ENCODE results near the gene MAGI1. TPM values are rescaled to one million over a fixed set of nuclear protein-coding genes. Genes with fewer than 3 reads are reported as not detected.

Gene MAGI1
- total RNA-seq, 1 experiment from 2014 or later: 58.2 TPM

GRCh38 chr3:65593780-65594752 lies 444.7 kb downstream of the MAGI1 start:
- ChIA-PET CTCF (no interaction called here), POLR2A (no interaction called here)
- no peak for ATAC-seq
- H3K4me1 Mint-ChIP-seq: peaks cover 72% of the 10 kb centered on the region
- H3K36me3 Mint-ChIP-seq: no peaks in the 10 kb centered on the region
- H3K27me3 Mint-ChIP-seq (ENCODE audit: low read depth): peaks cover under 1% of the 10 kb centered on the region; the same call in 1 of the 2 replicates
- peak overlapping the region; percentile 7 for H3K4me3 Mint-ChIP-seq
- DNase-seq (ENCODE audit: low spot score): no peak
- no peaks in the 10 kb centered on the region for H3K9me3 Mint-ChIP-seq
- no peak for TF ChIP-seq USF1 (CRISPR knock-in tag; IDR thresholded peaks at IDR 0.05)
- TF ChIP-seq CTCF (IDR thresholded peaks at IDR 0.05): no peak
- TF ChIP-seq ETV6 (CRISPR knock-in tag; IDR thresholded peaks at IDR 0.05): no peak
- TF ChIP-seq E2F4 (CRISPR knock-in tag; IDR thresholded peaks at IDR 0.05; ENCODE audit: borderline replicate concordance, low read depth): no peak
- TF ChIP-seq, protein P1, sequence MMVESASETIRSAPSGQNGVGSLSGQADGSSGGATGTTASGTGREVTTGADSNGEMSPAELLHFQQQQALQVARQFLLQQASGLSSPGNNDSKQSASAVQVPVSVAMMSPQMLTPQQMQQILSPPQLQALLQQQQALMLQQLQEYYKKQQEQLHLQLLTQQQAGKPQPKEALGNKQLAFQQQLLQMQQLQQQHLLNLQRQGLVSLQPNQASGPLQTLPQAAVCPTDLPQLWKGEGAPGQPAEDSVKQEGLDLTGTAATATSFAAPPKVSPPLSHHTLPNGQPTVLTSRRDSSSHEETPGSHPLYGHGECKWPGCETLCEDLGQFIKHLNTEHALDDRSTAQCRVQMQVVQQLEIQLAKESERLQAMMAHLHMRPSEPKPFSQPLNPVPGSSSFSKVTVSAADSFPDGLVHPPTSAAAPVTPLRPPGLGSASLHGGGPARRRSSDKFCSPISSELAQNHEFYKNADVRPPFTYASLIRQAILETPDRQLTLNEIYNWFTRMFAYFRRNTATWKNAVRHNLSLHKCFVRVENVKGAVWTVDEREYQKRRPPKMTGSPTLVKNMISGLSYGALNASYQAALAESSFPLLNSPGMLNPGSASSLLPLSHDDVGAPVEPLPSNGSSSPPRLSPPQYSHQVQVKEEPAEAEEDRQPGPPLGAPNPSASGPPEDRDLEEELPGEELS (CRISPR knock-in tag; IDR thresholded peaks at IDR 0.05): no peak
- TF ChIP-seq USF2 (CRISPR knock-in tag; IDR thresholded peaks at IDR 0.05): no peak
- TF ChIP-seq CDX4 (CRISPR knock-in tag; IDR thresholded peaks at IDR 0.05; ENCODE audit: borderline replicate concordance): no peak
- TF ChIP-seq, protein P2, sequence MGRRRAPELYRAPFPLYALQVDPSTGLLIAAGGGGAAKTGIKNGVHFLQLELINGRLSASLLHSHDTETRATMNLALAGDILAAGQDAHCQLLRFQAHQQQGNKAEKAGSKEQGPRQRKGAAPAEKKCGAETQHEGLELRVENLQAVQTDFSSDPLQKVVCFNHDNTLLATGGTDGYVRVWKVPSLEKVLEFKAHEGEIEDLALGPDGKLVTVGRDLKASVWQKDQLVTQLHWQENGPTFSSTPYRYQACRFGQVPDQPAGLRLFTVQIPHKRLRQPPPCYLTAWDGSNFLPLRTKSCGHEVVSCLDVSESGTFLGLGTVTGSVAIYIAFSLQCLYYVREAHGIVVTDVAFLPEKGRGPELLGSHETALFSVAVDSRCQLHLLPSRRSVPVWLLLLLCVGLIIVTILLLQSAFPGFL (CRISPR knock-in tag; IDR thresholded peaks at IDR 0.05; ENCODE audit: borderline replicate concordance): no peak
- TF ChIP-seq NR2C2 (CRISPR knock-in tag; IDR thresholded peaks at IDR 0.05): no peak
- no peak for TF ChIP-seq GABPB1 (CRISPR knock-in tag; IDR thresholded peaks at IDR 0.05)
- no peak for TF ChIP-seq ATF1 (CRISPR knock-in tag; IDR thresholded peaks at IDR 0.05)
- TF ChIP-seq ZNF671 (CRISPR knock-in tag; IDR thresholded peaks at IDR 0.05): no peak
- no peak for TF ChIP-seq KAT7 (CRISPR knock-in tag; IDR thresholded peaks at IDR 0.05; ENCODE audit: borderline replicate concordance)
- TF ChIP-seq, protein P3, sequence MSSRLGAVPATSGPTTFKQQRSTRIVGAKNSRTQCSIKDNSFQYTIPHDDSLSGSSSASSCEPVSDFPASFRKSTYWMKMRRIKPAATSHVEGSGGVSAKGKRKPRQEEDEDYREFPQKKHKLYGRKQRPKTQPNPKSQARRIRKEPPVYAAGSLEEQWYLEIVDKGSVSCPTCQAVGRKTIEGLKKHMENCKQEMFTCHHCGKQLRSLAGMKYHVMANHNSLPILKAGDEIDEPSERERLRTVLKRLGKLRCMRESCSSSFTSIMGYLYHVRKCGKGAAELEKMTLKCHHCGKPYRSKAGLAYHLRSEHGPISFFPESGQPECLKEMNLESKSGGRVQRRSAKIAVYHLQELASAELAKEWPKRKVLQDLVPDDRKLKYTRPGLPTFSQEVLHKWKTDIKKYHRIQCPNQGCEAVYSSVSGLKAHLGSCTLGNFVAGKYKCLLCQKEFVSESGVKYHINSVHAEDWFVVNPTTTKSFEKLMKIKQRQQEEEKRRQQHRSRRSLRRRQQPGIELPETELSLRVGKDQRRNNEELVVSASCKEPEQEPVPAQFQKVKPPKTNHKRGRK (CRISPR knock-in tag; IDR thresholded peaks at IDR 0.05; ENCODE audit: borderline replicate concordance): no peak
- no peak for TF ChIP-seq CREM (CRISPR knock-in tag; IDR thresholded peaks at IDR 0.05)
- no peak for TF ChIP-seq SOX15 (CRISPR knock-in tag; IDR thresholded peaks at IDR 0.05)
- TF ChIP-seq, protein P4, sequence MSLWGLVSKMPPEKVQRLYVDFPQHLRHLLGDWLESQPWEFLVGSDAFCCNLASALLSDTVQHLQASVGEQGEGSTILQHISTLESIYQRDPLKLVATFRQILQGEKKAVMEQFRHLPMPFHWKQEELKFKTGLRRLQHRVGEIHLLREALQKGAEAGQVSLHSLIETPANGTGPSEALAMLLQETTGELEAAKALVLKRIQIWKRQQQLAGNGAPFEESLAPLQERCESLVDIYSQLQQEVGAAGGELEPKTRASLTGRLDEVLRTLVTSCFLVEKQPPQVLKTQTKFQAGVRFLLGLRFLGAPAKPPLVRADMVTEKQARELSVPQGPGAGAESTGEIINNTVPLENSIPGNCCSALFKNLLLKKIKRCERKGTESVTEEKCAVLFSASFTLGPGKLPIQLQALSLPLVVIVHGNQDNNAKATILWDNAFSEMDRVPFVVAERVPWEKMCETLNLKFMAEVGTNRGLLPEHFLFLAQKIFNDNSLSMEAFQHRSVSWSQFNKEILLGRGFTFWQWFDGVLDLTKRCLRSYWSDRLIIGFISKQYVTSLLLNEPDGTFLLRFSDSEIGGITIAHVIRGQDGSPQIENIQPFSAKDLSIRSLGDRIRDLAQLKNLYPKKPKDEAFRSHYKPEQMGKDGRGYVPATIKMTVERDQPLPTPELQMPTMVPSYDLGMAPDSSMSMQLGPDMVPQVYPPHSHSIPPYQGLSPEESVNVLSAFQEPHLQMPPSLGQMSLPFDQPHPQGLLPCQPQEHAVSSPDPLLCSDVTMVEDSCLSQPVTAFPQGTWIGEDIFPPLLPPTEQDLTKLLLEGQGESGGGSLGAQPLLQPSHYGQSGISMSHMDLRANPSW (CRISPR knock-in tag; conservative IDR thresholded peaks at IDR 0.05; ENCODE audit: low read depth): no peak
- TF ChIP-seq FOXP1 (CRISPR knock-in tag; IDR thresholded peaks at IDR 0.05; ENCODE audit: borderline replicate concordance): no peak
- peak overlapping the region; percentile 59 for H3K27ac Mint-ChIP-seq

Data from WTC11 (cell line).